OCI-M1 (cell line): Measurements from ENCODE around the gene NFKBIZ.
A peak's percentile ranks its signal among the peaks of the same experiment; 100 is the strongest.
"Not testable (repeated sequence)": the region's sequence is repeated elsewhere in the genome, so short reads cannot be mapped to it uniquely, and the experiment has no call there.

Experiments
- DNase-seq: peaks from one replicate; lab custom pipeline; 2025; lab: John Stamatoyannopoulos, UW

The NFKBIZ gene

DNA sequence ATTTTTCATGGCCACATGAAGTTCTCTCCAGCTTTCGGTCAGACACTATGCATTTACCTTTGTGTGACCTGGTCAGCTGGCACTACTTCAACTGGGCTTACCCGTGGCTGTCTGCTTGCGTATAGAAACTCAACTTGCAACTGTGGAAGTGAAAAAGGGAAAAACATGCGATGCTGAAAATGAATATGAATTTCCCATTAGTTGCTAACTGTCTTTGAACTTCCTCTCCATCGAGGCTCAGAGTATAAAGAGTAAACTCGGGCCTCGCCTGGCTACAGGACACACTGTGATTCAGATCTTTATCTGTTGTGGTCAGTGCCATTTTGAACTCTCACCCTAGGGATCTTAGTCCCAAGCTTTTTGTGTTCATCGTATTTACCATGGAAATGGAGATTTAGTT, 26.8 kb downstream of the NFKBIZ start:
- no peak for DNase-seq

DNA sequence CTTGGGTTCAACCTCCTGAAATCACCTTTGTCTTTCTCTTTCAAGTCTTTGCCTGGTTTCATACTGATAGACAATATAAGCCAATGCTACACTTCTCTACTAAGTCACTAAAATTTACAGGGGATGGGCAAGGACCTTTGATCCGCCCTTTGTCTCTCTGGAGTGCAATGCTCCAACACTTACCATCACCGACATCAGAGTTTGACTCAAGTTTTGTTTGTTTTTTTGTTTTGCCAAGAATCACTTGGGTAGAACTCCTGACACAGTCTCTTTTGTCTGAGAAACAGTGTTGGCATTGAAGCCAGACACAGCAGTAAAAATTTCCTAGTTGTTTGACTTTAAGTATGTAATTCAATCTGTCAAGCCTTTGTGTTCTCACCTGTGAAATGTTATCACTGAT, 29.3 kb downstream of the NFKBIZ start:
- no peak for DNase-seq

GRCh38 chr3:101879102-101879501, 29.8 kb downstream of the NFKBIZ start:
- DNase-seq: no peak

DNA sequence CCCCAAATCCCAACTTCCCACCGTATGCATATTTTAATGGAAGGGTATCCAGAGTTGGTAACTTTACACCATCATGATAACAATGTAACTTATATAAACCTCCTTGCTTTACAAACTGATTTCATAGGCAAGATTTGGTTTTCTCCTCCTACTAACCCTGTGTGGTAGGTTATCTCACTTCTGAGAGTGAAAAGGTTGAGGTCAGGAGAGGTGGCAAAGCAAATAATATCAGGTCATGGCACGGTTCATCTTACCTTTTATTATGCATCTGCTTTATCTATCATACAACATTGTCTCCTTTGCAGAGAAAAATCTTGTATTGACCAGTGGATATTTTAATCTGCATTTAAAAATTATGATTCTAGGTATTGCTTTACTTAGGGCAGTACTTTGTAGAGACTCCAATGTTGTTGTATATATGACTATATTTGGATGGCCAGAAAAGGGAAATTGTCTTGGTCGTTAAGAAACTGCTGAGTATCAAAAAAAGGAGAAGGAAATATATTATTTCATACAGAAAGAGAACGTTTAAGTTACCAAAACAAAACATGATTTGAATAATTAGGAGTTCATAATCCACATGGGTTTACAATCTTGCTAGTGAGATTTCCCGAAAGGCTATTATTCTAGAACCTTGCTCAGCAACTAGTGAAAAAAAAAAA, 30.4 kb downstream of the NFKBIZ start:
- DNase-seq: peak; percentile 41

DNA sequence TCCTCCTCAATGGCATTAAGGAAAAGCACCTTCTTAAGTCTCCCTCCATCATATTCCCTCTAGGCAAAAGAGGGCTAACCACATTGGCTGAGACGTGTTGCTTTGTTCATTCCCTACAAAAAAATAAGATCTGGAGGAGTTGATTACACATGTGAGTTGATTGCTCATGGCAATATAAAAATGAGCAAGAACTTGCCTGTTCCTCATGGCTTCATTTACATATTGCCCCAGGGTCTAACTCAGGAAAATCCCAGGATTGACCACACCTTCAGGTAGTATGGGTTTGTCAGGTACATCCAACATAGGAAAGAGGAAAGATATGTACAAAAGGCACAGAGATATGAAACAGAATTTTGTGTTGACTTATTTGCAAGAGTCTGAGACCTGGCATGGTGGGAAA, 35.5 kb downstream of the NFKBIZ start:
- DNase-seq: no peak

- DNase-seq: not testable (repeated sequence)
Measured at GRCh38 chr3:101885584-101885983, 36.3 kb downstream of the NFKBIZ start.

DNA sequence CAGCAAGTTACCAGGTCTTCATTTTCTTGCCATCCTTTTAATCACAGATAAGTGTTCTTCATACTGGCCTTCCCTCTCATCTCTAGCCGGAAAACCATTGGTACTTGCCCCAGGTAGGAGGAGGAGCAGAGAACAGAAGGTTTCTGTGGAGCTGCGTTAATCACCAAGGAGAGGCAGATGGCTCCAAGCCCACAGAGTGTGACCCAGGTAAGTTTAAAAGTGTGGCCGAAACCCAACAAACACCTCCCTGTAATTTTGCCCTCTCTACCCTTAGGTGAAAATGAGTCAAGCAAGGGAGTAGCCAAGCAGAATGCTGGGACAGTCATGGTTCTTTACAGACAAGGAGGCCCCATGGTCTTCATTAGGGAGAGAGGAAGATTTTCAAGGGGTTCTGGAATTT, 37.3 kb downstream of the NFKBIZ start:
- no peak for DNase-seq

DNA sequence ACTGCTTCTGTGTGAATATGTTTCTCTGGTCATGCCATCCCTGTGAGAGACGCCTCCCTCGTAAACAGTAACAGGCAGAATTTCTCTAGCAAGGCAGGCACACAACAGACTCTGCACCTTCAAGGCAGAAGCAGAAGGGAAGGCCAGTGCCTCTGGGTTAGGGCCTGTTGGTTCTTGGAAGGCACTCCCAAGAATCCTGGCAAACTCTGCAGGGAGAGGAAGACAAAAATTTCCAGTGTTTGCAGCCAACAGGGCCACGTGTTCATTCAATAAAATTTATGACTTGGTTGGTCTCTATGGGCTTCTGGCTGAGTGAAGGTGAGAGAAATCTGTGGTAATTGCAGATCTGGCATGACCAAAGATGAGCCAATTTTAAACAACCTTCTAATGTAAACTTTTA, 39.3 kb downstream of the NFKBIZ start:
- DNase-seq: no peak

DNA sequence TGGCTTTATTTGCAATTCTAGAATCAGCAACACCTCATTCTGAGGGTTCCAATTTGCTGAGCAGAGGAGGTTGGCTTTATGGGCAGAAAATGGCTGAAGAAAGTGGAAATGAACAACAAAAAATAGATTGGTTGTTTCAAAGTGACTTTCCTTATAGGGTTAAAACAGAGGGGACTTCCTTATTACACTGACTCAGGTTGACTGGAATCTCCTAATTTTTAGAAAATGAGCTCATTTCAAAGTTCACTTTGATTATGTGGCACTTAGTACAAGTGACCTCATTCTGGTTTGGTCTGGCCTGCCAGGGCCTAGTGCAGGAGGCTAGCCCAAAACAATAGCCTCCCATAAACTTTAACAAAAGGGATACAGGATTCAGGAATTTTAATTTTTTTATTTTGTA, 41.4 kb downstream of the NFKBIZ start:
- DNase-seq: peak; percentile 42

DNA sequence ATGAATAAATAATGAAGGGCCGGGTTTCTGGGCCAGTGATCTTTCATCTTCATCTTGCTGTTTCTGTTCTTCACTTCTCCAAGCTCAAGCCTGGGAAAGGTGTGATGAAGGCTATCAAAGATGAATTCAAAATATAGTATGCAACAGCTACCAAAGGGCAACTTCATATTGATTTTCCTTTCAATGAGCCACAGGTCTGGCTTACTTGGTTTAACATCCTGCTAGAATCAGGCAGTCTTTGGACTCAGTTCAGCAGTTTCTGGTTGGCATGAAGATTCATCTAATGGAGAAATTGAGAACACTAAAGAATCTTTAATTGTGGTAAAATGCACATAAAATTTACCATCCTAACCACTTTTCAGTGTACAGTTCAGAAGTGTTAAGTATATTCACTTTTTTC, 43.3 kb downstream of the NFKBIZ start:
- DNase-seq: no peak

- DNase-seq: no peak
Measured at GRCh38 chr3:101896083-101896757, 46.9 kb downstream of the NFKBIZ start.

DNA sequence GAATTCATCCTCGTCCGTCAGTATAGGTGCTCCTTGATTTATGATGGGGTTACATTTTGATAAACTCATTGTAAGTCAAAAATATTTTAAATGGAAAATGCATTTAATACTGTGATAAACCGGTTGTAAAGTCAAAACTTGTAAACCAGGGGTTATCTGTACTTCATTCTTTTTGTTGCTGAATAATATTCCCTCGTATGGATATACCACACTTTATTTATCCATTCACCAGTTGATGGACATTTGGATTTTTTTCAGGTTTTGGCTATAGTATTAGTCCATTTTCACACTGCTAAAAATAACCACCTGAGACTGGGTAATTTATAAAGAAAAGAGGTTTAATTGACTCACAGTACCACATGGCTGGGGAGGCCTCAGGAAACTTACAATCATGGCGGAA, 47.7 kb downstream of the NFKBIZ start:
- no peak for DNase-seq

- DNase-seq: no peak
Measured at GRCh38 chr3:101898039-101898438, 48.7 kb downstream of the NFKBIZ start.

DNA sequence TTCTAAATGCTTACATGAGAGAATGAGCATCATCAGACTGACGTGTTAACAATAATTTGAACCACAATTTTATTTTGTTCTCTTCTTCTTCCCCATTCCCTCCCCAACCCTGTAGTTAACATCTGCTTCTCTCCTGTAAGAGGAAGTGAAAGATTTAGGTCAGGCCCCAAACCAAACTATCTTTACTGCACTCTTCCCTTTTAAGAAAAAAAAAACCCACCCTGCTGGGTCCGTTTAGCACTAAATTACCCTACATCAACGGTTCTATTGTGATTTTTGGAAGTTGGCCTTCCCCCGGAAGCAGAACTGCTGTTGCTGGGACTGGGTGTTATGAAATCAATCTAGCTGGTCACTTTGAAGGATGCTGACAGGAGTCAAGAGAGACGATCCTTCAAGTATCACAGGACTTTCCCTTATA, 49.4 kb downstream of the NFKBIZ start:
- peak; percentile 61 for DNase-seq

DNA sequence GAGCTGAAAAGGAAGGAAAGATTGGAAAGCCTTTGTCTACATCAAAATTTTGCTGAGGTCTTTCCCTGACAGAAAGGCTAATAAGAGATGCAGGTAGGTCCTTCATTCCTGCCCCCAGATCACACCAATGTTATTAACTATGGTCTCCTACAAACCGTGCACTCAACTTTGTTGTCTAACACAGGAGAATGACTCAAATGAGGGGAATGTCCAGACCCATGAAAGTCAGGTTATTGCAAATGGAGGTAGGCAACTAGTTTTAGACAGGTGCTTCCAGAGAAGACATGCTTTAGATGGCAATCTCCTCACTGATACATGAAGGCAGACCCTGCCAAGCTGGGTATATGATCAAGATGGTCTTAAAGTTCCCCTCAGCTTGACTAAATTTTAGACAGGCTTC, 51.0 kb downstream of the NFKBIZ start:
- no peak for DNase-seq

DNA sequence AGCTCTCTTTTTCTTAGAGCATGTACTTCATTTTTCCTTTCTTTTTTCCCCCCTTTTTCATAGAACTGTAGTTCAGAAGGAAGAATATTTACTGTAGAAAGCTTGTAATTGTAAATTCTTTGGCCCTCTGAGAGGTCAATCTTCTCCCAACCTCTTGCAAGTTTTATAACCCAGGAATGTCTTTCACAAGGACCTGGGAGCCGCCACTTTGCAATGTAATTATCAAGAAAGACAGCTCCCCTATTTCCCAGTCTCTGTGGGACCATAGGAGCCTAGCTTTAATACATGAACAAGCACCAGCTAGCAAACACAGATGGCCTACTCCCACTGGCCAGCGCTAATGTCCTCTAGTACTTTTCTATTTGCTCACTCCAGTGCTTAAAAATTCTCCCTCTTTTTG, 51.4 kb downstream of the NFKBIZ start:
- DNase-seq: no peak

- DNase-seq: no peak
Measured at GRCh38 chr3:101902041-101902440, 52.7 kb downstream of the NFKBIZ start.

DNA sequence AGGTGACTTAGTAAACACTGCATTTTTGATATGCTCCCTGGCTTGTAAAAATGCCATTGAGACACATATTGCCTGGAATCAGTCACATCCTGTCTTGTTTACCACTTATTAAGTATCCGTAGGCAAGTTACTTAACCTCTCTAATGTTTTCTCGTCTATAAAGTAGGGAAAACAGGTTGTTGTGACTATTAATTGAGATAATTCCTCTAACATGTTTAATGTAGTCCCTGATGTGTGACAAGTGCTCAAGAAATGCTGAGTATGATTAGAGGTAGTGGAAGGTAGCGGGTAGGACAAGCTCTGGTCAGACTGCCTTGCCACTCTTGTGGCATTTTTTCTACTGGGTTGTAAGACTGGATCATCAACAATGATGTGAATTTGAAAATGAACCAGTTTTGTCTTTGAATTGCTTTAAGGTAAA, 54.1 kb downstream of the NFKBIZ start:
- DNase-seq: no peak

GRCh38 chr3:101905573-101905972, 56.3 kb downstream of the NFKBIZ start:
- not testable (repeated sequence) for DNase-seq
